HCT116 (cell line): ENCODE data around the gene FRAS1. TPM values are rescaled to one million over a fixed set of nuclear protein-coding genes. Genes with fewer than 3 reads are reported as not detected.

Experiments
- ATAC-seq: fragments of 200-7000 bp; cut with Tn5 transposase; 2 replicates; pipeline ENCODE4 v1.9.1; 2020; ENCODE audit warnings: mild to moderate bottlenecking, moderate library complexity
- BruUV-seq: library from RNA; stranded (reverse); fragments of 400-500 nt; replicated peaks from 2 replicates; lab custom pipeline; 2021; lab: Mats Ljungman, UMichigan
- CTCF ChIA-PET: fragments of 300-600 bp; sonication (Branson Sonifier 250); formaldehyde crosslinking; loops from one replicate; lab custom pipeline; 2021; ENCODE audit warnings: antibody characterized with exemption; lab: Charles Lee
- POLR2A ChIA-PET: fragments of 300-600, 350-600 bp; sonication (Branson Sonifier 250); formaldehyde crosslinking; loops from one replicate; lab custom pipeline; 2021; ENCODE audit warnings: antibody characterized with exemption; lab: Charles Lee
- RAD21 ChIA-PET, 2 experiments: fragments of 300-600 bp; sonication (Branson Sonifier 250); formaldehyde crosslinking; loops; one replicate each; lab custom pipeline; 2023; ENCODE audit warnings: low total read pairs in 2 of 2; ENCODE audit not compliant: uncharacterized antibody in 2 of 2, unreplicated experiment in 2 of 2, low non-redundant PET in 1 of 2; lab: Charles Lee
- DNase-seq: peaks from one replicate; pipeline ENCODE4 v3.0.0-alpha.2; 2010; ENCODE audit warnings: low read depth, low spot score
- H2AFZ ChIP-seq: fragments of 200-600 bp; shearing (Covaris generic), sonication (generic); 2 replicates; pipeline ENCODE4 v1.6.1; 2017; ENCODE audit warnings: low read depth, mixed run types, mixed read lengths, antibody characterized with exemption, low read length; ENCODE audit not compliant: poor library complexity, severe bottlenecking
- H3K27ac ChIP-seq: 2 replicates; pipeline ENCODE4 v1.5.1; 2012; ENCODE audit warnings: low read depth, low read length
- H3K27me3 ChIP-seq: fragments of 200-600 bp; sonication (generic); 2 replicates; pipeline ENCODE4 v1.6.1; 2016; ENCODE audit warnings: mixed run types, low read length, mixed read lengths; ENCODE audit not compliant: insufficient read depth
- H3K36me3 ChIP-seq, 2 experiments: fragments of 200-500 bp in 1 of 2; fragments of 200-600 bp in 1 of 2; sonication (Bioruptor generic) in 1 of 2; sonication (generic) in 1 of 2; 2 replicates each; pipeline versions ENCODE4 v1.5.1 to v1.6.1; 2014 to 2016; ENCODE audit warnings: low read length in 2 of 2, inconsistent platforms in 1 of 2, mixed read lengths in 1 of 2, mixed run types in 1 of 2; ENCODE audit not compliant: insufficient read depth in 2 of 2, control insufficient read depth in 1 of 2
- H3K4me1 ChIP-seq, 2 experiments: fragments of 200-600 bp in 1 of 2; sonication (generic) in 1 of 2; 2 replicates each; pipeline versions ENCODE4 v1.5.1 to v1.6.1; 2012 to 2017; ENCODE audit warnings: low read length in 2 of 2, inconsistent platforms in 1 of 2, mild to moderate bottlenecking in 1 of 2, mixed read lengths in 1 of 2, mixed run types in 1 of 2, moderate library complexity in 1 of 2; ENCODE audit not compliant: insufficient read depth in 2 of 2, control insufficient read depth in 1 of 2
- H3K4me2 ChIP-seq: fragments of 200-600 bp; sonication (generic); 2 replicates; pipeline ENCODE4 v1.6.1; 2017; ENCODE audit warnings: mixed run types, low read length, mixed read lengths
- H3K4me3 ChIP-seq, 2 experiments: fragments of 200-600 bp in 1 of 2; sonication (generic) in 1 of 2; replicated peaks in 1 of 2; 2 replicates each; pipeline ENCODE4 v1.5.1; 2011 to 2016; ENCODE audit warnings: low read length in 2 of 2, control low read depth in 1 of 2, low read depth in 1 of 2, mild to moderate bottlenecking in 1 of 2, mixed read lengths in 1 of 2, mixed run types in 1 of 2
- H3K79me2 ChIP-seq: fragments of 200-600 bp; sonication (generic); 2 replicates; pipeline ENCODE4 v1.6.1; 2017; ENCODE audit warnings: mild to moderate bottlenecking, mixed run types, low read length, moderate library complexity, mixed read lengths; ENCODE audit not compliant: insufficient read depth
- H3K9ac ChIP-seq: fragments of 200-600 bp; sonication (generic); 2 replicates; pipeline ENCODE4 v1.6.1; 2016; ENCODE audit warnings: low read length, mixed read lengths
- H3K9me2 ChIP-seq: fragments of 200-600 bp; sonication (generic), shearing (Covaris generic); 2 replicates; pipeline ENCODE4 v1.6.1; 2017; ENCODE audit warnings: mixed run types, mild to moderate bottlenecking, moderate library complexity; ENCODE audit not compliant: insufficient read depth
- H3K9me3 ChIP-seq, 2 experiments: fragments of 200-500 bp in 1 of 2; fragments of 200-600 bp in 1 of 2; sonication (Bioruptor generic) in 1 of 2; sonication (generic) in 1 of 2; 2 replicates each; pipeline ENCODE4 v1.6.1; 2014 to 2017; ENCODE audit warnings: low read length in 2 of 2, mixed read lengths in 2 of 2, inconsistent platforms in 1 of 2, low read depth in 1 of 2, mild to moderate bottlenecking in 1 of 2, mixed run types in 1 of 2, moderate library complexity in 1 of 2; ENCODE audit not compliant: control insufficient read depth in 1 of 2, insufficient read depth in 1 of 2
- H4K20me1 ChIP-seq: fragments of 200-600 bp; sonication (generic), shearing (Covaris generic); 2 replicates; pipeline ENCODE4 v1.6.1; 2017; ENCODE audit warnings: mixed run types, mild to moderate bottlenecking, moderate library complexity; ENCODE audit not compliant: insufficient read depth
- CBX3 ChIP-seq: IDR thresholded peaks from 2 replicates; pipeline ENCODE4 v1.6.1; 2012; ENCODE audit warnings: low read depth
- CEBPB ChIP-seq: IDR thresholded peaks from 2 replicates; pipeline ENCODE4 v1.6.1; 2012; ENCODE audit warnings: low read depth
- CTCF ChIP-seq, 3 experiments: fragments of 200-600 bp in 1 of 3; sonication (generic) in 1 of 3; IDR thresholded peaks in 2 of 3; conservative IDR thresholded peaks in 1 of 3; 2 replicates each; pipeline ENCODE4 v1.5.1; 2012 to 2017; ENCODE audit warnings: low read depth in 2 of 3, low read length in 2 of 3, antibody characterized with exemption in 1 of 3, borderline replicate concordance in 1 of 3, control low read depth in 1 of 3, mild to moderate bottlenecking in 1 of 3, mixed read lengths in 1 of 3, mixed run types in 1 of 3, moderate library complexity in 1 of 3; ENCODE audit not compliant: insufficient read depth in 1 of 3
- EGR1 ChIP-seq: IDR thresholded peaks from 2 replicates; pipeline ENCODE4 v1.6.1; 2012; ENCODE audit warnings: low read depth
- EZH2 ChIP-seq: fragments of 200-600 bp; sonication (generic); IDR thresholded peaks from 2 replicates; pipeline ENCODE4 v1.6.1; 2017; ENCODE audit warnings: antibody characterized with exemption, mixed run types
- EZH2phosphoT487 ChIP-seq: fragments of 200-600 bp; IDR thresholded peaks from 2 replicates; pipeline ENCODE4 v1.6.1; 2018; ENCODE audit warnings: antibody characterized with exemption, borderline replicate concordance
- JUND ChIP-seq: IDR thresholded peaks from 2 replicates; pipeline ENCODE4 v1.6.1; 2012
- POLR2A ChIP-seq: IDR thresholded peaks from 2 replicates; pipeline ENCODE4 v1.7.0; 2011; ENCODE audit warnings: borderline replicate concordance; ENCODE audit not compliant: insufficient read depth, insufficient read length; ENCODE audit errors: extremely low read depth
- POLR2AphosphoS5 ChIP-seq: IDR thresholded peaks from 2 replicates; pipeline ENCODE4 v1.6.1; 2011; ENCODE audit warnings: mild to moderate bottlenecking, low read depth, low read length, moderate library complexity
- RAD21 ChIP-seq: IDR thresholded peaks from 2 replicates; pipeline ENCODE4 v1.6.1; 2012; ENCODE audit warnings: low read depth, mild to moderate bottlenecking
- SIN3A ChIP-seq: IDR thresholded peaks from 2 replicates; pipeline ENCODE4 v1.6.1; 2012; ENCODE audit warnings: low read depth
- SP1 ChIP-seq: IDR thresholded peaks from 2 replicates; pipeline ENCODE4 v1.6.1; 2012; ENCODE audit warnings: low read depth
- SRF ChIP-seq: IDR thresholded peaks from 2 replicates; pipeline ENCODE4 v1.6.1; 2012; ENCODE audit warnings: low read depth
- YY1 ChIP-seq: IDR thresholded peaks from 2 replicates; pipeline ENCODE4 v1.6.1; 2011; ENCODE audit warnings: low read length, low read depth, moderate library complexity, mild to moderate bottlenecking; ENCODE audit not compliant: insufficient replicate concordance; ENCODE audit errors: extremely low read depth
- ZBTB33 ChIP-seq: IDR thresholded peaks from 2 replicates; pipeline ENCODE4 v1.6.1; 2011; ENCODE audit warnings: mild to moderate bottlenecking, low read length, moderate library complexity; ENCODE audit not compliant: insufficient replicate concordance; ENCODE audit errors: extremely low read depth
- ZFX ChIP-seq: fragments of 450-650 bp; IDR thresholded peaks from 2 replicates; pipeline ENCODE4 v1.6.1; 2017
- intact Hi-C: fragments of 100-400 bp; cut with micrococcal nuclease; formaldehyde crosslinking; loops from 2 replicates; pipeline ENCODE4 v1.10.0; 2022
- total RNA-seq: library from RNA; stranded (reverse); gene quantifications from one replicate; pipeline ENCODE4 v1.2.1, GENCODE V29; 2021; ENCODE audit not compliant: unreplicated experiment
- TF ChIP-seq, protein P1 (sequence below): IDR thresholded peaks from 2 replicates; pipeline ENCODE4 v1.6.1; 2012

FRAS1 gene
- total RNA-seq, 1 experiment from 2014 or later: 33.5 TPM

DNA sequence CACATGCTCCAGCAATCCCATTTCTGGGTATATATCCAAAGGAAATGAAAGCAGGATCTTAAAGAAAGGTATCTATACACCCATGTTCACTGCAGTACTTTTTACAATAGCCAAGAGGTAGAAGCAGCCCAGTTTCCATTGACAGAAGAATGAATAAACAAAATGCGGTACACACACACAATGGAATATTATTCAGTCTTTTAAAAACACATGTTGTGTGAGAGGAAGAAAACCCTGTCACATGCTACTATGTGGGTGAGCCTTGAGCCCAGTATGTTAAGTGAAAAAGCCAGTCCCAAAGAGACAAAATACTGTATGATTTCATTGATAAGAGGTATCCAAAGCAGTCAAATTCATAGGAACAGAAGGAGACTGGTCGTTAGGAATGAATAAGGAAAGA is 500.7 kb downstream of the FRAS1 start:
- Histone ChIP-seq H3K9ac (peak overlapping the region; percentile 58), H3K27ac (peak overlapping the region; percentile 100)

GRCh38 chr4:78558410-78558809 is 501.3 kb downstream of the FRAS1 start:
- CTCF ChIA-PET: no interaction called here
- no peaks in the 10 kb centered on the region for H3K9me2 ChIP-seq
- BruUV-seq: no TSS peak
- POLR2A ChIA-PET: interaction anchor here (0.8 to 1.7 kb wide), 2 partner anchors 11 to 502 kb away, joined by 3 to 5 read pairs; no protein-coding TSS in a partner anchor
- peaks cover 63% of the 10 kb centered on the region for H3K79me2 ChIP-seq
- H3K9ac ChIP-seq: peak overlapping the region; percentile 58
- no peaks in the 10 kb centered on the region for H3K27me3 ChIP-seq
- peaks cover 93 to 99% of the 10 kb centered on the region in 2 experiments for H3K4me1 ChIP-seq
- ATAC-seq (no peak), DNase-seq (no peak)
- H3K9me3 ChIP-seq: no peaks in the 10 kb centered on the region
- intact Hi-C loops: no loop called here
- RAD21 ChIA-PET: no interaction called here
- peak overlapping the region; percentile 100 for H3K27ac ChIP-seq
- no peak overlapping the region for H2AFZ ChIP-seq
- peaks cover 0 to 13% of the 10 kb centered on the region in 2 experiments; a peak in 1 of 4 replicates for H3K36me3 ChIP-seq
- no peaks in the 10 kb centered on the region for H4K20me1 ChIP-seq
- no peak overlapping the region for H3K4me3 ChIP-seq
- H3K4me2 ChIP-seq: peak overlapping the region; percentile 58
- TF ChIP-seq SIN3A (no peak), ZBTB33 (no peak), SRF (no peak), CBX3 (no peak), EZH2 (no peak), CTCF (IDR thresholded peaks at IDR 0.05 in 2 of 3, conservative IDR thresholded peaks at IDR 0.05 in 1 of 3; ENCODE audit: borderline replicate concordance in 1 of 3, insufficient read depth in 1 of 3, low read depth in 2 of 3, low read length in 2 of 3) (no peak), EZH2phosphoT487 (no peak), CEBPB (no peak), SP1 (no peak), EGR1 (no peak), ZFX (no peak), POLR2AphosphoS5 (no peak), RAD21 (no peak)
- TF ChIP-seq, protein P1, sequence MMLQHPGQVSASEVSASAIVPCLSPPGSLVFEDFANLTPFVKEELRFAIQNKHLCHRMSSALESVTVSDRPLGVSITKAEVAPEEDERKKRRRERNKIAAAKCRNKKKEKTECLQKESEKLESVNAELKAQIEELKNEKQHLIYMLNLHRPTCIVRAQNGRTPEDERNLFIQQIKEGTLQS: no peak

More for the DNA sequence above, 500.7 kb downstream of the FRAS1 start:
- Histone ChIP-seq H4K20me1 (no peaks in the 10 kb centered on the region), H3K36me3 (peaks cover 0 to 13% of the 10 kb centered on the region in 2 experiments; a peak in 1 of 4 replicates), H3K4me3 (no peak overlapping the region), H3K4me1 (peaks cover 93 to 99% of the 10 kb centered on the region in 2 experiments), H2AFZ (no peak overlapping the region), H3K9me2 (no peaks in the 10 kb centered on the region), H3K79me2 (peaks cover 63% of the 10 kb centered on the region), H3K27me3 (no peaks in the 10 kb centered on the region), H3K4me2 (peak overlapping the region; percentile 58), H3K9me3 (no peaks in the 10 kb centered on the region)
- ChIA-PET POLR2A (no interaction called here), CTCF (no interaction called here), RAD21 (no interaction called here)
- no peak for TF ChIP-seq JUND
- TF ChIP-seq EZH2phosphoT487: no peak
- TF ChIP-seq SP1: no peak
- TF ChIP-seq RAD21: no peak
- TF ChIP-seq CEBPB: no peak
- TF ChIP-seq, protein P1: no peak
- no peak for TF ChIP-seq POLR2A
- no peak for TF ChIP-seq YY1
- no peak for ATAC-seq
- DNase-seq: no peak
- intact Hi-C loops: no loop called here
- no TSS peak for BruUV-seq
